ENCODE results near the gene PLCB3. TPM values are rescaled to one million over a fixed set of nuclear protein-coding genes. Genes with fewer than 3 reads are reported as not detected.

PLCB3 gene
- total and polyA plus RNA-seq, 2 of the 13 experiments (the other 11 are each of a cell fraction or from before 2014, with no cell fraction given): 7.5 to 13.8 TPM

GRCh38 chr11:64203421-64204079 is 47.8 kb upstream of the PLCB3 start:
- intact Hi-C loops (cut with micrococcal nuclease; ENCODE audit: unreplicated experiment) (no loop called here), in situ Hi-C loops (cut with HindIII; ENCODE audit: extremely low pct_ligation_motif_present, low pct_unique_long_range_greater_than_20kb) (no loop called here)
- Histone ChIP-seq H3K27ac (ENCODE audit: extremely low read length, insufficient read depth, low read length) (no peak overlapping the region), H4K20me1 (ENCODE audit: insufficient read depth, low read length) (0 out of 2 replicates have a peak, but pooled peaks cover 2% of the 10 kb centered on the region), H3K9me3 (ENCODE audit: low read length) (no peaks in the 10 kb centered on the region), H3K4me1 (ENCODE audit: insufficient read depth, low read length) (peaks cover 17% of the 10 kb centered on the region), H3K4me3 (replicated peaks in 1 of 3; ENCODE audit: insufficient read depth in 1 of 3, low read depth in 2 of 3, low read length in 3 of 3) (no peak overlapping the region), H3K4me2 (ENCODE audit: low read depth, low read length) (no peak overlapping the region), H3K27me3 (ENCODE audit: control insufficient read depth in 1 of 2, insufficient read depth in 2 of 2, low read length in 2 of 2) (no peaks in the 10 kb centered on the region), H2AFZ (ENCODE audit: low read length) (no peak overlapping the region), H3K36me3 (replicated peaks in 1 of 2; ENCODE audit: control insufficient read depth in 1 of 2, insufficient read depth in 2 of 2, low read length in 2 of 2) (peaks cover 36 to 47% of the 10 kb centered on the region in 2 experiments), H3K79me2 (ENCODE audit: insufficient read depth, low read length) (no peaks in the 10 kb centered on the region), H3K9ac (ENCODE audit: insufficient read depth, low read depth, low read length) (no peak overlapping the region)
- POLR2A ChIA-PET: interaction anchor here (1.6 to 3.8 kb wide), 3 partner anchors 18 to 38 kb away, joined by 5 to 18 read pairs (median 6); partner anchors contain the start of genes FKBP2, NUDT22, STIP1 and TRPT1
- TF ChIP-seq ZNF598 (CRISPR knock-in tag; IDR thresholded peaks at IDR 0.05; ENCODE audit: borderline replicate concordance) (no peak), ZNF816 (CRISPR knock-in tag; IDR thresholded peaks at IDR 0.05; ENCODE audit: borderline replicate concordance) (no peak), SNAPC2 (CRISPR knock-in tag; IDR thresholded peaks at IDR 0.05) (no peak), ZNF263 (CRISPR knock-in tag; IDR thresholded peaks at IDR 0.05) (no peak), POLR2A (IDR thresholded peaks at IDR 0.05; ENCODE audit: insufficient read depth in 1 of 2, low read depth in 2 of 2, low read length in 2 of 2) (0 out of 4 replicates have a peak, but pooled peaks of 1 of the 2 experiments have one; percentile 8), ZBTB49 (CRISPR knock-in tag; IDR thresholded peaks at IDR 0.05; ENCODE audit: borderline replicate concordance) (no peak), ARID3A (IDR thresholded peaks at IDR 0.05; ENCODE audit: low read depth, low read length) (no peak)
- CTCF ChIA-PET (ENCODE audit: low intra/inter-chr PET ratio, low total read pairs): interaction anchor here (1.7 kb wide), 1 partner anchor 101 kb away, joined by 7 read pairs; no protein-coding TSS in a partner anchor
- FAIRE-seq (no peak), ATAC-seq (no peak), DNase-seq (ENCODE audit: low spot score) (no peak)
- no TSS peak for BruUV-seq (replicated peaks)
- 98% methylated on average over 27 of the region's 27 CpGs for WGBS (ENCODE audit: low lambda C conversion rate)
